ENCODE data around the gene TTYH2.

Gene TTYH2

DNA sequence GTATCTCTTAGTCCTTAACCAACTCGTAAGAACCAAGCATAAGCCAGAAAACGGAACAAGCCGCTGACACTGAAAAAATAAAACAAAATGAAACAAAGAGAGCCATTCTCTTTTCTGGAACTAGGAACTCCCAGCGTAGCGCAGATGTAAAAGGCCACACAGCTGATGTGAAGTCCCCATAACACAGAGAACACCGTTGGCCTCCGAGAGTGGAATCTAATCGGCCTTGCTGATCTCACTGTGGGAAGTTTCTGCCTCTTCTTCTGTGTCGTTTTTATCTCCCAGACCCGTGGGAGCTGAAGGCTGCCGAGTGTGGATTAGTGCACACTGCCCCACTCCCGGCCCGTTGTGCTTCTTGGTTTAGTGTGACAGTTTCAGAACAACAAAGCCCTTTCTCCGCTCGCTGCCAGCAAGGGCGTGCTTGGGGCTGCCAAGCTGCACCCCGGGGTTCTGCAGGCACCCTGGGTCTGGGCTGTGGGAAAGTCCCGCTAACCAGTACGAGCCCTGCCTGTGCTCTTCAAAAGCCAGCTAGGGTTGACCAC, 21.7 kb downstream of the TTYH2 start:
- no peak for DNase-seq (ENCODE audit: low read depth in 2 of 2)

DNA sequence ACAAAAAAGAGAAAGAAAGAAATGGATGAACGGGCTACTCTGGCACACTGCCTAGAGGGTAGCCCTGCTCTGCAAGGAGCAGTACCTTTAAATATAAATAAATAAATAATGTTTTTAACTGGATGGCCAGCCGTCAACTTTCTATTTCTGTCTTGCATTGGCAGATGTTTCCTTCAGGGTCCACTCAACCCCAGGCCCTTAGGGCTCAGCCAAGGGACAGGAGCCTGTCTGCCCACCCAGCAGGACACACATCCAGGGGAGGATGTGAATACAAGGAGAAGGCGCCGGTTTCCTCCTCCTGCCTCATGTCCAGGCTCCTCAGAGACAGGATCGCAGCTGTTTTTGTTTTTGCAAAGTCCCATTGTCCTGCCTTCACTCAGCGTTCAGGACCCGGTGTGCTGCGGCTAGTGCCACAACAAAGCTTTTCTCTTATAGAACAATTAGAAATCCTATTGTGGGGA, 22.6 kb downstream of the TTYH2 start:
- no peak for DNase-seq (ENCODE audit: low read depth in 2 of 2)

DNA sequence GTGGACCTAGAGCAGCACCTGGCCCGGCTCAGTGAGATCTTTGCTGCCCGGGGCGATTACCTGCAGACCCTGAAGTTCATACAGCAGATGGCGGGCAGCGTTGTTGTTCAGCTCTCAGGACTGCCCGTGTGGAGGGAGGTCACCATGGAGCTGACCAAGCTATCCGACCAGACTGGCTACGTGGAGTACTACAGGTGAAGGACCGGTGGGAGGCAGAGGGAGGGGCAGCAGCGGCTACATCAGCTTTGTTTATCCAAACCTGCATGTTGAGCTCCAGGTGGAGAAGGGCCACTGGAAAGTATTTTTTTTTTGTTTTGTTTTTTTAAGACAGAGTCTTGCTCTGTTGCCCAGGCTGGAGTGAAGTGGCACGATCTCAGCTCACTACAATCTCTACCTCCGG, 23.9 kb downstream of the TTYH2 start:
- DNase-seq (ENCODE audit: low read depth in 2 of 2): no peak

DNA sequence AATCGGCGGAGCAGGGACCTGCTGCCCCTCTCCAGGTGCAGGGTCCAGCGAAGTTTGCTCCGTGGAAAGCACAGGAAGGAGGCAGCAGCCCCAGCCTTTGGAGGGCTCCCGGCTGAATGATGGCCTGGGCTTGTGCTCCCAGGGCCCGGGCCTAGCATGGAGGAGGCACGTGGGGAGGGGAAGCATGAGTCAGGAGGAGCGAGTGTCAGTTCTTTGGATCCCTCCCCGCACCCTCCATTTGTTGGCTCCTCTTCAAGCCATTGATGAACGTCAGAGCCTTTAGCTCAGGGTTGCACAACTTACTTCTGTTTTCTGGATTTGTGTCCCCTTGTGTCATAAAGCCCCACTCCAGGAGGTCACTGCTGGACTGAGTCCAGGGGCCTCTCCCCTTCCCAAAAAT, 25.8 kb downstream of the TTYH2 start:
- DNase-seq (ENCODE audit: low read depth in 2 of 2): no peak

DNA sequence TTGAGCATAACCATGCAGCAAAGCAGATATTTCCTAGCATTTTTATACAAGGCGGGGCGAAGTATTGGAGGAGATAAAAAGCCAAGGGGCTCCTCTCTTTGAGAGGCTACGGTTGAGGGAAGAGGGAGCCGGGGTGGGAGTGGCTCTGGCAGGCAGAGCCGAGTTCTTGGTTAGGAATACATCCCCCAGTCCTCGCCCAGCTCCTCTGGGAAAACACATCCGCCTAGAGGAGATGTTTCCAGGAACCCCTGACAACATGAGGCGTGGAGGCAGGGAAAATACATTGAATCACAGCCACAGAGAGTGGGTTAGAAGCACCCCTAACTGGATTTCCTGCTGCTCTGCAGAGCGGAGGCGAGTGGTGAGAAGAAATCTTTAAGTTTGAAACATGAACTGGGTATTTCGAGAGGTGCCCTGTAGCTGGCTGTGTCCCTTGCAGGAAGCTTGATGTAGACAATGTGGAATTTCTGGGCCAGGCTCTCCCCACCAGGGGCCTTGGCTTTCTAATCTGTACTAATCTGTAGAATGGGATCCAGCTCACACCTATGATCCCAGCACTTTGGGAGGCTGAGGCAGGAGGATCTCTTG, 27.3 kb downstream of the TTYH2 start:
- no peak for DNase-seq (ENCODE audit: low read depth in 2 of 2)

DNA sequence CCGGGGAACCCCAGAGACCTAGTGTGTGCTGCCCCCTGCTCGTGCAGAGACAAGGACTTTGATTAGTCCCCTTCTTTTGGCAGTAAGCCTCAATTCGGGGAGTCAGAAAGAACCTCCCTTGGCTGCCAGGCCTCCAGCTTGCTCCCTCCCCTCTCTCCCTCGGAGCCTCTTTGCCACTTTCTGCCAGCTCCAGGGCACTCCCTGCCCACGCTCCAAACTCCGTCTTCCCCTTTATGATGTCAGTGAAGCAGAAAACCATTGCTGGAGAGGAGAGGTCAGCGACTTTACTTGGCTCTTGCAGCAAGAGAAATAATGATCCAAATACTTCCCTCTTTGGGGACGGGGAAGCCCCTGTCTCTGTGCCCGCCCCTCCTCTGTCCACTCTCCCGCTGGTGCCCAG, 28.1 kb downstream of the TTYH2 start:
- no peak for DNase-seq (ENCODE audit: low read depth in 2 of 2)

DNA sequence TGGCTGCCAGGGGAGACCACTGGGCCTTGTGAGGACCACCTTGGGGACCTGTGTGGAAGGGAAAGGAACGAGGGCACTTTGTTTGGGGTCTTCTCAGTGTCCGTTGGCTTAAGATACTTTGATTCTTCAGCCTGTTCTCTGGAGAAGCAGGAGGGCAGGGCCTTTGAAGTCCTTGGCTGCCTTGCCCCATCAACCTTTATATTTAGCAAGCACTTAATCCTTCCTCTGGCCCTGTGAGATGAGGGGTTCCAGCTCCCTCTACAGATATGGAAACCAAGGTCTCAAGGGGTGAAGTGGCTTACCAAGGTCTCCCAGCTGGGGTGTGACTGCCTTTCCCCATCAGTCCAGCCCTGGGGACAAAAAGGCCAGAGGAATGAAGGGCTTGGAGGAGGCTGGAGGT, 28.5 kb downstream of the TTYH2 start:
- DNase-seq (ENCODE audit: low read depth in 2 of 2): no peak

DNA sequence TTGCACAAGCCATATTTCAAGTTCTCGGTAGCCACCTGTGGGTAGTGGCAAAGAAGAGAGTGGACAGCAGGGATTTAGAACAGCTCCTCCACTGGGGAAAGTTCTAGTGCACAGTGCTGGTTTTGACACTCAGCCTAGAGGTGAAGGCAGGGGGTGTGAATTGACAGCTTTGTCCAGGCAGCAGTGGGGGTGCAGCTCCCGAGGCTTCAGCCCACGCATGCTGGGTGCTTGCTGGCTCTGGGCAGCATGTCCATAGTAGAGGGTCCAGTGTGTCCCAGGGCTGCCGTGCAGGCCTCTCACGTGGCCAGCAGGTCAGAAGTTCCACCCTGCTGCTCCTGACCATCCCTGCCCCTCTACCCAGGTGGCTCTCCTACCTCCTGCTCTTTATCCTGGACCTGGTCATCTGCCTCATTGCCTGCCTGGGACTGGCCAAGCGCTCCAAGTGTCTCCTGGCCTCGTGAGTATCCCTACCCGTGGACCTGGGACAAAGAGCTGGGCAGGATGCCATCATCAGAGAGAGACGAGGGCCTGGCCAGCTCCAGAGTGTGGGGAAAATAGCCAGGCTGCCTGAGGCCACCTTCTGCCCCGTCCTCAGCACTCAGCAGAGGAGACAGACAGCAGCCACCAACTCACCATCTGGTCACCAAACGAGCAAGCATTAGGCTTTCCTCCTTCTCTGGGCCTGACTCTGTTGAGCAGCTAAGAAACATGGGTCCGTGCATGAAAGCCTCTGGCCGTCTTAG, 29.8 kb downstream of the TTYH2 start:
- DNase-seq (ENCODE audit: low read depth in 2 of 2): no peak

DNA sequence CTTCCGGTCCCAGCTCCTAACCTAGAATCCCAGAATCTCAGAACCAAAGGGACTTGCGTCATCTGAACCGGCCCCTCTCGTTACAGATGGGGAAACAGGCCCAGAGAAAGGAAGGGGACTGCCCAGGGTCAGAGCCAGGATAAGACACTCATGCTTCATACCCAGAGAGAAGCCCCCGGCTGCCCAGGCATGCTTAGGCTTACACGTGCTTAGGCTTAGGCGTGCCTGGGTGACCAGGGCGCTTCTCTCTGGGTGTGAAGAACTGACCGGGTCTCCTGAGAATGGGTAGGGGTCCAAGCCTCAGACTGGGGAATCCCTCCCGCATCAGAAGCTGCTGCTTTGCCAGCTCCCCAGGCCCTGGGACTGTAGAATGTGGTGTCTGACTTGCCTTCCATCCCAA, 30.8 kb downstream of the TTYH2 start:
- no peak for DNase-seq (ENCODE audit: low read depth in 2 of 2)

DNA sequence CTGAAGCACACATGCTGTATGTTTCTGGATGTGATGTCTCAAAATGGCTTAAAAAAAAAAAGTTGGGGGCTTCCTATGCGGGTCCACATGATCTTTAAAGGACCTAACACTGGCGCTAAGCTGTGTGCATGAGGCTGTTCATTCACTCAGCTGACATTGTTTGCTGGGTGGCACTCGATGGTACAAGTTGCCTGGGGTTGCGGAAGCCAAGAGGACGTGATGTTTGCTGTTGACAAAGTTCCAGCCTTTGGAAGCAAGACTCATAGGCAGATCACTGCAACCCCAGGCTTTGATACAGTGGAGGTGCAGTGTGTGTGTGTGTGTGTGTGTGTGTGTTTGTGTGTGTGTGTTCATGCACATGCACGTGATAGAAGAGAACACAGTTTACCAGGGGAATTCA, 31.2 kb downstream of the TTYH2 start:
- no peak for DNase-seq (ENCODE audit: low read depth in 2 of 2)

DNA sequence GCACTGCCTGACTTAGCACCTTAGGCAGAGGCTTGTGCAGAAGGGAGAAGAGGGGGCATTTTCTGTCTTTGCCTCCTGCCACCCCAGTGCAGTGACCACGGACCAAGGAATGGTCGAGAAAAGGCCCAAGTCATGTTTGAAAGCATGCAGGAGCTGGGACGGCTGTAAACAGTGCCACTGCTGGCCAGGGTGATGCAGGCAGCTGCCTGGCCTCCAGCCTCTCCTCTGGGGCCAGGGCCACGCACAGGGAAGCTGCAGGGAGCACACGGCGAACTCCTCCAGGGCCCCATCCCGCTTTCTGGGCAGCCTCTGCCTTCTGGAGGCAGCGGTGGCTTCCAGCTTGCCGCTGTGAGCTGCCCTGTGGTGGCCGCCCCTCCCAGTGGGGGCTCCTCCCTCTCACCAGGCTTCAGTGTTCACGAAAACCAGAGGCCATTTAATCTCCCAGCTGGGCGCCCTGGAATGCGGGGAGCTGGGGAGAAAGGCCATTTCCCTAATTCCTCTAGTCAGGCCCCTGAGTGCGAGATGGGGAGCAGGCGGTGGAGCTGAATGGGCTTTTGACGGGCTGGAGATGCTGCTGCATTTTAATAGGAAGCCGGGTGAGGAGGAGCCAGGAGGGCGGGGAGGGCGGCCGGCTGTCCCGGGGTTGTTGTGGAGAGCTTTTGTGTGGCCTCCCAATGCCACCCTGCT, 31.9 kb downstream of the TTYH2 start:
- DNase-seq (ENCODE audit: low read depth in 2 of 2): no peak

DNA sequence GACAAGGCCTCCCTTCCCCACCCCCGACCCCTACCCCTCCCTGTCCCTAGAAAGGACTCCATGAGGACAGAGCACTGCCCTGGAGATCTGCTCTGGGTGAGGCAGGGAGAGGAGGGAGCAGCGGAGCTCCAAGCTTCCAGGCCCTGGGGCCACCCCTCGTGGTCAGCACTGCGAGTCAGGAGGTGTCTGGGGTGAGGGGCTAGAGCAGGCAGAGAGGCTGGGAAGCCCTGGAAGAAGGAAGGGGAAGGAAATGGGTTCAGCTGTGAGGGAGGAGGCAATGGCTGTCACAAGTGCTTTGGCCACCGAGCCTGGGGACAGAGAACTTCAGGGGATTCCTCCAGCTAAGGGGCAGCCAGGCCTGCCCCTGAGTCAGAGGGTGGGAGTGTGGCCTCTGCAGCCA, 32.5 kb downstream of the TTYH2 start:
- DNase-seq (ENCODE audit: low read depth in 2 of 2): no peak

DNA sequence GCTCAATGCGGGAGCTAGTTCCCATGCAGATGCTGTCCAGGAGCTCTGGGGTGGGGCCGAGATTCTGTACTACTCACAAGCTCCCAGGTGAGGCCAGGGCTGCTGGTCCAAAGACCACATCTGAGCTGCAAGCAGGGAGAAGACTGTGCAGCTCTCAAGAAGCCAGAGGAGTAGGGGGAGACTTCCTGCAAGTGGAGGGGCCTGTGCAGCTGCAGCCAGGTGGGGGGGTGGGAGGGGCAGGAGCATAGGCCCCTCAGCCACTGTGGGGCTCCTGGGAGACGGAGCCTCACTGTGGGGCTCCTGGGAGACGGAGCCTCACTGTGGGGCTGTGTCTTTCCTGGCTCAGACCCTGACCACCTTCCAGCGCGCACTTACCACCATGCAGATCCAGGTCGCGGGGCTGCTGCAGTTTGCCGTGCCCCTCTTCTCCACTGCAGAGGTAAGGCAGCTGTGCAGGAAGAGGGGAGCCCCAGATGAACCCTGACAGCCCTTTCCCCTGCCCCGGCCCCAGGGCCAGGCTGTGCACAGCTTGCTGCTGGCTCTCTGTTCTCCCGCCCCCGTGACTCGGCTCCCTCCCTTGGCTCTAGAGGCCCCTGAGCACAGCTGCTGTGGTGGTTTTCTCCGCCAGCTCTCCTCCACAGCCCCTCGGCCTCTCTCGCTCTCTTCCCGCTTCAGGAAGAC, 36.4 kb downstream of the TTYH2 start:
- DNase-seq (ENCODE audit: low read depth in 2 of 2): no peak

DNA sequence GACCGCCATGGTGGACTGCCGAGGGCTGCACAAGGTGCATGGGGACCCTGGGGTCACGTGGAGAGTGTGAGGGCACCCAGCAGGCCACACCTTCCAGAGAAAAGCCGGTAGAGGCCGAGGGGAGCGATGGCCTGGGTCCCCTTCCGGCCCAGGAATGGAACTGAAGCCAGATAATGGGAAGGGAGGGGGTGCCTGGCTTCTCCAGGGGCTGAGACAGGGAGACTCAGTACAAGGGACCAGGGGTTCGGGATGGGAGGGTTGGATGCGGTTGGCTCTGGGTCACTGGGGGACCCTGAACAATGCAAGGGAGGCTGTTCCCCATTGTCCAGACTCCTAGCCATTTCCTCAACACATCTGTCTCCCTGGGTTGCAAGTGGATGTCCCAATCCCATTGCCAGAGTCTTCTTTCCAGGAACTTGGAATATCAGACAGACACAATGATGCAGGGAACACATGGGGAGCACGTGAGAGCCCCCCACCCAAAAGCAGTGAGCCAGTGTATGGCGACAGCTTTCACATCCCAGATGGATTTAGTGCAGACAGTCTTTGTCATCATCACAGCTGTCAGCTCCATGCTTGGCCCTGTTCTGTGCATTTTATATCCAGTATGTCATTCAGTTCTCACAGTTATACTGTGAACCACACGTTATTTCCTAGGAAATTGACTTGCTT, 37.1 kb downstream of the TTYH2 start:
- DNase-seq (ENCODE audit: low read depth in 2 of 2): no peak

DNA sequence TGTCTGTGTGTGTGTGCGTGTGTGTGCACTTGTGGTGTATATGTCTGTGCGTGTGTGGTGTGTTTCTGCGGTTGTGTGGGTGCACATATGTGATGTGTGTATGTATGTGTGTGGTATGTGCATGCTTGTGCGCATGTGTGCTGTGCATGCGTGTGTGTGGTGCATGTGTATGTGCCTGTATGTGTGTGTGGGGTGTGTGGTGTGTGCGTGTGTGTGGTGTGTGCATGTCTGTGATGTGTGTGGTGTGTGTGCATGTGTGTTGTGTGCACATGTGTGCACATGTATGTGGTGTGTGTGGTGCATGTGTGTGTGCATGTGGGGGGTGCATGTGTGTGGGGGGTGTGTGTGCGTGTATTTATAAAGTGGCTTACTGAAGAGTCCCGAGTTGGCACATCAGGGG, 37.7 kb downstream of the TTYH2 start:
- no peak for DNase-seq (ENCODE audit: low read depth in 2 of 2)

DNA sequence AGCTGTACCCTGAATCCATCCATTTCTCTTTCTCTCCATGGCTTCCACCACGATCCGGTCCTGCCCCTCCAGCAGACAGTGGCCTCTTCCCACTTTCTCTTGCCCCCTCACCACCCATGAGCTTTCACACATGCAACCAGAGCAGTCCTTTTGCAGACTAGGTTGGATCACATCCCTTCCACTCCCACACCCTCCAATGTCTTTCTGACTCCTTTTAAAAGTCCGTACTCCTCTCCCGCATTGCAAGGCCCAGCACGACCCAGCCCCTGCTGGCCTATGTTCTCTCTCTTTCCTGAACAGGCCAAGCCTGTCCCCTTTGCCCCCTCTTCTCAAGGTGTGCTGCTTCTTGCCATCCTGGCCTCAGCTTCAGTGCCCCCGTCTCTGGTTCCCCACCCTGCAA, 38.2 kb downstream of the TTYH2 start:
- DNase-seq (ENCODE audit: low read depth in 2 of 2): no peak

DNA sequence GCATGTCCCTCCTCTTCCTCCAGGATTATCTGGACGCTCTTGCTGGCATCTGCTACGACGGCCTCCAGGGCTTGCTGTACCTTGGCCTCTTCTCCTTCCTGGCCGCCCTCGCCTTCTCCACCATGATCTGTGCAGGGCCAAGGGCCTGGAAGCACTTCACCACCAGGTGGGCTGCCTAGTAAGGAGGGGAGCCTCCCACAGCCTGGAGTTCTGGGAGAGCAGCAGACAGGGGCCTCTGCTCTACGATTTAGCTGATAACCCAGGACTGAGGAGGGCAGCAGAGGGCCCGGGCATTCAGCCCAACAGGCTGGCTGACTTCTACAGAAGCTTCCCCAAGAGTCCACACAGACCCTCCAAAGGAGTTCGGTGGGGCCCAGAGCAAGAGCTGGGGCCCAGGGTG, 38.8 kb downstream of the TTYH2 start:
- no peak for DNase-seq (ENCODE audit: low read depth in 2 of 2)

DNA sequence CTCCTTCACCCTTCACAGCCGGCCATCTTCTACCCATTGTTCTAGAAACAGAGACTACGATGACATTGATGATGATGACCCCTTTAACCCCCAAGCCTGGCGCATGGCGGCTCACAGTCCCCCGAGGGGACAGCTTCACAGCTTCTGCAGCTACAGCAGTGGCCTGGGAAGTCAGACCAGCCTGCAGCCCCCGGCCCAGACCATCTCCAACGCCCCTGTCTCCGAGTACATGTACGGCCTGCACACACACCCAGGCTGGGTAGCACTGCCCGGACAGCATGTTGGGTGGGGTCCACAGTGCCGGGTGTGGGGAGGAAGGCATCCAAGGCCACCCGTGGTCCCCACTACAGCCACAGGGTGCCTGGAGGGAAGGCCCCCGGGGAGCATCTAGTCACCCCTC, 39.7 kb downstream of the TTYH2 start:
- no peak for DNase-seq (ENCODE audit: low read depth in 2 of 2)

DNA sequence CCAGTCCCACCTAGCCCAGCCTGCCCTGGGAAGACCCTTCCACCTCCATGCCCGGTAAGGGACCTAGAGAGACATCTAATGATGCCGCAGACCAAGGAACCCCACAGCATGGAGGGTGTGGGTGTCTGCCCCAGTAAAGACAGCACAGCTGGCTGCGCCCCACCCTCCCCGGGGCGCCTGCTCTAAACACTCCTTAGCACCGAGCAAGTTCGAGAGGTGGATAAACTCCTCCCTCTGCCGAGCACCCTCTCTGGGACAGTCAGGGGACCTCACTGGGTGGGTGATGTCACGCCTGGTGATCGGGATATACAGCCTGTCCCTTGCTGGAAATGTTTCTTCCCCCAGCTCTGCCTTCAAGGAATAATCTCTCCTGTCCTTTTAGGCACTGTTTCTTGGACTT, 43.9 kb downstream of the TTYH2 start:
- no peak for DNase-seq (ENCODE audit: low read depth in 2 of 2)

DNA sequence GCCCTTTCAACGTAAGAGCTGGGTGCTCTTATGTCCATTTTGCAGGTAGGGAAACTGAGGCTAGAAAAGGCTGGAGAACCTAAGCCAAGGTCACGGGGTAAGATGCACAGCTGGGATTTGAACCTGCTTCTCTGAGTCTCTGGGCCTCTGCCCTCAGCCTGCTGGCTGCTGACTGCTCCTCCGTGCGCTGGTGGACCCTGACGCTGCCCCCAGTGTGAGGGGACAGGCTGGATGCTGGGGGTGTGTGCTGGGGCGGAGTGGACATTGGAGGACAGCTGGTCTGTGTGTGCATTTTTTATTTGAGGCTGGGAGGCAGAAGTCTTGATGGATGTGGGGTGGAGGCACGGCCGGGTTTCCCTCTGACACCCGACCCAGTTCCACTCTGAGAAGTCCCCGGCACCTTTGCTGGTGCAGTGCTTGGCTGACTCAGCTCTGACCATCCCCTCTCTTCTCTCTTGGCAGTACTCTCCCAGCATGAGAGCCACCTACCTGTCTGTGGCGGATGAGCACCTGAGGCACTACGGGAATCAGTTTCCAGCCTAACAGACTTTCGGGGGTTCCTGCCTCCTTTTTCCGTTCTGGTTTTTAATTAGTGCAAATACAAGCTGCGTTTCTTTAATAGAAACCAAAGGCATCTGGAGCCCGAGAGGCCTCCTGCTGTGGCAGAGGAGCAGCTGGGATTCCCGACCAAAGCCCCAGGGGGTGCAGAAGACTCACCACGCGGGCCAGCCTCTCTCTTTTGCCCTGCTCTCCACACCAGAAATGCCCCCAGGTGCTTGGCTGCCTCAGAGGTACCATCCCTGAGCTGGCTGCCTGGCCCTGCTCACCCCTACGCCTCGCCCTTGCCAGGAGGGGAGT, 46.5 kb downstream of the TTYH2 start:
- DNase-seq (ENCODE audit: low read depth in 2 of 2): no peak

DNA sequence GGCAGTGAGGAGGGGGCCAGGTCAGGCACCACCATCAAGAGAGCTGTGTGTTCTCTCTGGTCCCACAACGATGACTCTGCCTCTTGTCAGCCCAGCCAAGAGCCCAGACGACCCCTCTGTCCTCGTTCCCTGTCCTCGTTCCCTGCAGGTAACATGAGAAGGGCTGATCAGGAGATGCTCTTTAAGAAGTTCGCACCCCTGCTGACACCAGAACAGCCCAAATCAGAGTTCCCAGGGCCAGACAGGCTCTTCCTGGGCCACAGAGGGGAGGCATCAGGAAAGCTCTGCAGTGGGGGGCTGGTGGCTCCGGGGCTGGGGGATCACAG, 47.1 kb downstream of the TTYH2 start:
- no peak for DNase-seq (ENCODE audit: low read depth in 2 of 2)
